ENCODE data around the gene ACBD5.
A peak's percentile ranks its signal among the peaks of the same experiment; 100 is the strongest.

ACBD5 gene

DNA sequence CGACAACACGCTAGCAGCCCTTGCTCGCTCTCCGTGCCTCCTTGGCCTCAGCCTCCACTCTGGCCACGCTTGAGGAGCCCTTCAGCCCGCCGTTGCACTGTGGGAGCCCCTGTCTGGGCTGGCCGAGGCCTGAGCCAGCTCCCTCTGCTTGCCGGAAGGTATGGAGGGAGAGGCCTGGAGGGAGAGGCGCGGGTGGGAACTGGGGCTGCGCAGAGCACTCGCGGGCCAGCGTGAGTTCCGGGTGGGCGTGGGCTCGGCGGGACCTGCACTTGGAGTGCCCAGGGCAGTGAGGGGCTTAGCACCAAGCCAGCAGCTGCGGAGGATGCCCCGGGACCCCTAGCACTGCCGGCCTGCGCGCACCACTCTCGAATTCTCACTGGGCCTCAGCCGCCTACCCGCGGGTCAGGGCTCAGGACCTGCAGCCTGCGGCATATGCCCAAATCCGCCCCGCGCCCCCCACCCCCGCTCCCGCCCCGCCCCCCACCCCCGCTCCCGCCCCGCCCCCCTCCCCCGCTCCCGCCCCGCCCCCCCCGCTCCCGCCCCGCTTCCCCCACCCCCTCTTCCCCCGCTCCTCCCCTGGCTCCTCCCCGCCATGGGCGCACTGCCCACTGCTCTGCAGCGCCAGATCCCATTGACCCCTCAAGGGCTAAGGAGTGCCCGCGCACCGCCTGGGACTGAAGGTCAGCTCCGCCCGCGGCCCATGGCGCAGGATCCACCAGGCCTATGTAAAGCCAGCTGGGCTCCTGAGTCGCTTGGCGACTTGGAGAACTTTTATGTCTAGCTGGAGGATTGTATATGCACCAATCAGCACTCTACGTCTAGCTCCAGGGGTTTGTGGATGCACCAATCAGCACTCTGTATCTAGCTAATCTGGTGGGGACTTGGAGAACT, 15.9 kb upstream of the ACBD5 start:
- no peak overlapping the region for H3K4me3 ChIP-seq (ENCODE audit: low read depth, low read length)
- DNase-seq (ENCODE audit: low read depth): no peak
- TF ChIP-seq, protein P1, sequence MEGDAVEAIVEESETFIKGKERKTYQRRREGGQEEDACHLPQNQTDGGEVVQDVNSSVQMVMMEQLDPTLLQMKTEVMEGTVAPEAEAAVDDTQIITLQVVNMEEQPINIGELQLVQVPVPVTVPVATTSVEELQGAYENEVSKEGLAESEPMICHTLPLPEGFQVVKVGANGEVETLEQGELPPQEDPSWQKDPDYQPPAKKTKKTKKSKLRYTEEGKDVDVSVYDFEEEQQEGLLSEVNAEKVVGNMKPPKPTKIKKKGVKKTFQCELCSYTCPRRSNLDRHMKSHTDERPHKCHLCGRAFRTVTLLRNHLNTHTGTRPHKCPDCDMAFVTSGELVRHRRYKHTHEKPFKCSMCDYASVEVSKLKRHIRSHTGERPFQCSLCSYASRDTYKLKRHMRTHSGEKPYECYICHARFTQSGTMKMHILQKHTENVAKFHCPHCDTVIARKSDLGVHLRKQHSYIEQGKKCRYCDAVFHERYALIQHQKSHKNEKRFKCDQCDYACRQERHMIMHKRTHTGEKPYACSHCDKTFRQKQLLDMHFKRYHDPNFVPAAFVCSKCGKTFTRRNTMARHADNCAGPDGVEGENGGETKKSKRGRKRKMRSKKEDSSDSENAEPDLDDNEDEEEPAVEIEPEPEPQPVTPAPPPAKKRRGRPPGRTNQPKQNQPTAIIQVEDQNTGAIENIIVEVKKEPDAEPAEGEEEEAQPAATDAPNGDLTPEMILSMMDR (IDR thresholded peaks at IDR 0.05; ENCODE audit: insufficient read depth, low read depth, low read length, missing control alignments): no peak

DNA sequence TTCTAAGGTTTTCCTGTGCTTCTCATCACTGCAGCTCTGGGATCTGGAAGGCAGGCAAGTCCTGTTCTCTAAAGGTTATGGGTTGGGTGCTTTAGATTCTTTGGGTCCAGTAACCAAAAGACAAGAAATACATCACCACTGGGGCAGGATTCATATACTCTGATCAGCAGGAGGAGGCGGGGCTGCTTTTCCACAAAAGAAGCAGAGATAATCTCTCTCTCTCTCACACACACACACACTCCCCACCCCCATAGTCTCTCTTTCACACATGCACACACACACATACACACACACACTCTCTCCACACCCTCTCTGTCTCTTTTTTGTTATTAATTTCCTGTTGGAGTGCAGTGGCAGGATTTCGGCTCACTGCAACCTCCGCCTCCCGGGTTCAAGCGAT, 13.0 kb upstream of the ACBD5 start:
- H3K4me3 ChIP-seq (ENCODE audit: low read depth, low read length): no peak overlapping the region; the same call in 1 of the 2 replicates
- TF ChIP-seq, protein P1 (IDR thresholded peaks at IDR 0.05; ENCODE audit: insufficient read depth, low read depth, low read length, missing control alignments): no peak
- no peak for DNase-seq (ENCODE audit: low read depth)

DNA sequence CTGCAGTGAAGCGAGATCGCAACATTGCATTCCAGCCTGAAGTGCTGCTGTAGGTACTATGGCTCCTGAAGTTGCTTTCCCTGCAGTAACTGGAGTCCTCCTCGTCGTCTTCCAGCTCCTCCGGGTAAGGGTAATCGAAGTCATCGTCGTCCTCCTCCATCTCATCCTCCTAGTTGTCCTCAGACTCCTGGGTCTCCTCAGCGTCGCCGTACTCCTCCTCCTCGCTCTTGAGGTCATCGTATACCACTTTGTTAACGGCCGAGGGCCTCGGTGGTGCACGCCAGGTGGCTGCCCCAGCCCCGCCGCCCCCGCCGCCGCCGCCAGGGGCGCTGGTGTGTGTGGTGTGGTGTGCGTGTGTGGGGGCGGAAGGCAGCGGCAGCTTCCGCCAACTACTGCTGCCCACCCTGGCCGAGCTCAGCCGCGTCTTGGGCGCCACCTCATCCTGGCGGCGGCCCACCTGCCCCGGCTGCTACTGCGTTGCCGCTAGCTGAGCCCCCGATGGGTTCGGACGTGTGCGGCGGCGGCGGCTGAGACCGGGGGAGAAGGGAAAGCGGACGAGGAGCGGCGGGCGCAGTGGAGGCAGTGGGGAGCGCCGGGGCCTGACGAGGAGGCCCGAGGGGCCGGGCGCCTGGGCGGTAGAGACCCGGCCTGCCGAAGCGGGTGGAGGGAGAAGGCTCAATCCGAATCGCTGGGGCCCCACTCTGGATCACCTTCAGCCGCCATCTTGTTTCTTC, 11.8 kb upstream of the ACBD5 start:
- peak; percentile 92 for DNase-seq (ENCODE audit: low read depth)
- H3K4me3 ChIP-seq (ENCODE audit: low read depth, low read length): peak overlapping the region; percentile 70
- TF ChIP-seq, protein P1 (IDR thresholded peaks at IDR 0.05; ENCODE audit: insufficient read depth, low read depth, low read length, missing control alignments): peak; percentile 59

DNA sequence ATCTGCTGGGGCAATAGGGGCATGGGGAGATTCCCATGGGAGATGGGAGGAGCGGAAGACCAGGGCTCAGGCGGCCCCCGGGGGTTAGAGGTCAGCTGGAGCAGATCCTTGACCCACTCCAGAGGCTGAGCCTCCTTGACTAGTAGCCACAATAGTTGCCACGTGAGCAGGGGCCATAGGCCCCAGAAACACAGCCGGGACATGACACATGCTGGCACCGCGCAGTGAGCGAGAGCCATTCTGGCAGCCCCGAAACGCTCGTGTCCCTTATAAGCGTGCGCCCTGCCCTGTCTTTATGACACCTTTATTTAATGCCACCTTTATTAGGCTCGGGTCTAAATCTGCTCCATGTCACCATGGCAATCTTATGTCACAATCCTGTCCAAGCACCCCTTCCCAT, 11.0 kb upstream of the ACBD5 start:
- TF ChIP-seq, protein P1 (IDR thresholded peaks at IDR 0.05; ENCODE audit: insufficient read depth, low read depth, low read length, missing control alignments): no peak
- H3K4me3 ChIP-seq (ENCODE audit: low read depth, low read length): no peak overlapping the region
- no peak for DNase-seq (ENCODE audit: low read depth)

DNA sequence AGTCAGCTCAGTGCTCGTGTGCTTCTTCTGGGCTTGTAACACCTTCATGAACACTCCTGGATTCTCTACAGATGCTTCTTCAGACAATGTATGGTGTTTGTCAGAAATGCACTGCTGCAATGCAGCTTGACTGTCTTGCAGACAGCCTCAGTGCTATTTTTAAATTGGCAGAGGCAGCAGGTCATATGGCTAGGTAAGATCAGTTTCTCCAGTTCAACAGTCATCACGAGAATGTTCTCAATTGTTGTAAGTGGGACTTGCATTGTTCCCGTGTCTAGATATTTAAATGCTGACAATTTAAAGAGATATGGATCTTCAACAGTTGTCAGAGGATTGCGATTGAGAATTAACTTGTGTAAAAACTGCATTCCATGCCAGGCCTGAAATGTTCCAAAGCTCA, 7.6 kb upstream of the ACBD5 start:
- no peak for DNase-seq (ENCODE audit: low read depth)
- TF ChIP-seq, protein P1 (IDR thresholded peaks at IDR 0.05; ENCODE audit: insufficient read depth, low read depth, low read length, missing control alignments): no peak
- no peak overlapping the region for H3K4me3 ChIP-seq (ENCODE audit: low read depth, low read length)

DNA sequence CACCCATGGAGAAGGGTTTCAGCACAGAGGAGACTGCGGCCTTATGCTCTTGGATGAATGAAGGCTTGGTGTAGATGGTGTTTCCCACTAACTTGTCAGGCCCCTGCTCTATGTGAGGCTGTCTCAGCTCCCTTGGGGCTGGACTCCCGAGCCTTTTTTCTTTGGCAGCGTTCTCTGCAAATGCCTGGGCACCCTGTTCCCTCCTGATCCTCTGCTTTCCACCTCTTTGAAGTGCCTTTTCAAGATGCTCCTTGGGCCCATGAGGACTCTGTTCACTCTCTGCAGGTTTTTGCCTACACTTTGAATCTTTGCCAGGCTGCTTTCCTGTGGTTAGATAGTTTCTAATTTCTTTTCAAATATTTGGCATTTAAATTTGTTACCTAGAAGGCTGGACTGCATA, 6.8 kb upstream of the ACBD5 start:
- no peak overlapping the region for H3K4me3 ChIP-seq (ENCODE audit: low read depth, low read length)
- no peak for DNase-seq (ENCODE audit: low read depth)
- TF ChIP-seq, protein P1 (IDR thresholded peaks at IDR 0.05; ENCODE audit: insufficient read depth, low read depth, low read length, missing control alignments): no peak
